ENCODE measurements around the gene TARS3. TPM values are rescaled to one million over a fixed set of nuclear protein-coding genes. Genes with fewer than 3 reads are reported as not detected.
A peak's percentile ranks its signal among the peaks of the same experiment; 100 is the strongest.

The TARS3 gene
- total RNA-seq, 1 donor from 2014 or later, result 31.9 TPM

- DNase-seq (ENCODE audit: missing footprints), result no peak
Measured at GRCh38 chr15:101614761-101615160, 109.5 kb downstream of the TARS3 start.

DNA sequence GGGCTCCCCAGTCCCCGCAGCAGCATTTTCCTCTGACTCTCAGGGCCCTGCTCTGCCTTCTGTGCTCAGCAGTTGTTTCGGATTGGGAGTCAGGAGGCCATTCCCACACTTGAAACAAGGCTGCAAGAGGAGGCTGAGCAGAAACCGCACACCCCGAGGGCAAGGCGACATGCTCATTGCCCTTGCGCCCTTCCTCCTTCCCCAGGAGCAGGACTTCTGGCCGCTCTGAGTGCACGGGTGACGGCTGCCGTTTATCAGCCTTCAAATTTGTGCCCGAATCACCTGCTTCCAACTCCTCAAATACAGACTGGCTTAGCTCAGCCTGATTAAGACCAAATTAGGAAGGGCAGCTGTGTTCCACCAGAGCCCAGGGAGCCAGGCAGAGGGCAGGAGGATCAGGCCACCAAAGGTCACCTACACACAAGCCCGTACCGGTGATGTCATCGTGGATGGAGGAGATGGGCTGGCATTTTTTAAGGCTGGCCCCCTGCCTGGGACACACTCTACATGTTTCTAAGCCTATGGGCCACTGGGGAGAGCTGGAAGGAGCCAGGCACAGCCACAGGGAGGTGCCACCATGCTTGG lies 110.2 kb downstream of the TARS3 start:
- DNase-seq (ENCODE audit: missing footprints) (peak; percentile 53), ATAC-seq (no peak)
- intact Hi-C loops (cut with DNase I), result no loop called here

More at GRCh38 chr15:101614761-101615160, 109.5 kb downstream of the TARS3 start:
- intact Hi-C loops (cut with DNase I), result no loop called here
- ATAC-seq, result no peak

DNA sequence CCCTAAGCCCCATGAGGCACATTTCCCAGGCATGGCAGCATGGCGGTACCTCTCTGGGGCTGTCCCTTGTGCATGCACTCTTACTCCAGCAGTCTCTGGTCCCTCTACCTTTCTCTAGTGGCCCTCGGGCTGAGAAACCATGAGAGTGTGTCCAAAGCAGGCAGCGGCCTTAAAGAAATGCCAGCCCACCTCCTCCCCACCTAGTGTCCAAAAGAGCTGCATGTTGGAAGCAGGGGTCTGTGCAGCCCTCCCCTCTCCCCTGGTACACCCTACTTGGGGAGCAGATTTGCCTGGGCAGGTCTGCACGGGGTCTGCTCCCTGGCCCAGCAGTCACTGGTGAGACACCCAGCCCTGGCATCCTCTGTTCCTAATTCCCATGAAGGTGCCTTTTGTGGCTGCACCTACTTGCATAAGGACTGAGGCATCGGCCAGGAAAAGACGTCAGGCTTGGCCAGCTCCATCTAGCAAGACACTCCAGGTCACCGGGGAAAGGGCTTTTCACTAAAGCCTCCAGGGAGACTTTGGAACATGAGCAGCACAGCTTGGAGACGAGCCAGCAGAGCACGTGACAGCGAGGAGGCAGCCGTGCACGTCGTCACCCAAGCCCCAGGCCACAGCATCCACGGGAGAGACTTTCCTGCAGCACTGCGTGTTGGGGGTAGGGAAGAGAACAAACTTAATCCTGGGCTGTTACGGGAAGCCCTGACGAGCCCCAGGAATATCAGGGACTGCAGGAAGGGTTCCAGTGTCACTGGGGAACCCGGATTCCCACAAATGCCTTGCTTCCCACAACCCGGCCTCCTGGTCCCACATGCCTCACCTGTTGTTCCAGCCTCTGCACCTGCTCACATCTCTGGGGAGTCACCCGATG lies 110.9 kb downstream of the TARS3 start:
- intact Hi-C loops (cut with DNase I), result no loop called here
- peak; percentile 93 for DNase-seq (ENCODE audit: missing footprints)
- peak; percentile 40 for ATAC-seq

- ATAC-seq, result no peak
- DNase-seq (ENCODE audit: missing footprints), result no peak
- intact Hi-C loops (cut with DNase I), result no loop called here
Measured at GRCh38 chr15:101612676-101613075, 111.6 kb downstream of the TARS3 start.

GRCh38 chr15:101611580-101612299 lies 112.5 kb downstream of the TARS3 start:
- no peak for ATAC-seq
- intact Hi-C loops (cut with DNase I), result no loop called here
- DNase-seq (ENCODE audit: missing footprints), result no peak

DNA sequence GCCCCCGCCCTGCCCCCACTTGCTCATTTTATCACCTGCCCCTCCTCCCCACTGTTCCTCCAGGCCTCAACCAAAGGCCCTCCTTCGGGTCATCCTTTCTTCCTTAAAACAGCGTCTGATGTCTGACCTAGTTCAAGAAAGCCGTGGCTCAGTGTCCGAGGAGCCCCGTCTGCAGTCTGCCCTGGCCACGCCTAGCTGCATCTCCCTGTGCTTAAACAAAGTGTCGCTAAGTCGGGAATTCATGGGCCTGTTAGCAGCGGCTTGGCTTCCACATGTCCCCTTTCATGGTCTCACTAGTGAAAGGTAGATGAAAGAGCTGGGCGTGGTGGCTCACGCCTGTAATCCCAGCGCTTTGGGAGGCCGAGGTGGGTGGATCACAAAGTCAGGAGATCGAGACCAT lies 113.3 kb downstream of the TARS3 start:
- ATAC-seq (no peak), DNase-seq (ENCODE audit: missing footprints) (no peak)
- intact Hi-C loops (cut with DNase I), result no loop called here

GRCh38 chr15:101610611-101611000 lies 113.7 kb downstream of the TARS3 start:
- no peak for DNase-seq (ENCODE audit: missing footprints)
- intact Hi-C loops (cut with DNase I), result no loop called here
- ATAC-seq, result no peak

GRCh38 chr15:101609742-101610610 lies 114.3 kb downstream of the TARS3 start:
- DNase-seq (ENCODE audit: missing footprints) (no peak), ATAC-seq (no peak)
- intact Hi-C loops (cut with DNase I), result no loop called here

GRCh38 chr15:101608201-101608600 lies 116.1 kb downstream of the TARS3 start:
- ATAC-seq, result no peak
- intact Hi-C loops (cut with DNase I), result no loop called here
- DNase-seq (ENCODE audit: missing footprints), result no peak

DNA sequence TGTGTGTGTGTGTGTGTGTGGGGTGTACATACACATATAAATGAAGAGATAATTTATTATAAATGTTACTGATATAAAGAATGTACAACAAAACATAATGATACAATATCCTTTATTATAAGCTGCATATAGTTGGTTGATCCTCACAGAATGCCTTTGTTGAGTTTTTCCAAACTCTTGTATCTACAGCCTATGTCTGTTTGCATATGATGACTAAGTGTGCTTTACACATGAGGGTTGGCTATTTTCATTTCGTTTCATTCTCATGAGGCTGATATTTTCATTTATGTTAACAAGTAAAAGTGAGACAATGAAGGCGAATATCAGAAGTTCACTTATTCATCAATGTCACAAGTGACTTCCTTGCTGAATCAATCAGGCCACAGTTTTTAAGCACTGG lies 117.2 kb downstream of the TARS3 start:
- ATAC-seq (no peak), DNase-seq (ENCODE audit: missing footprints) (no peak)
- intact Hi-C loops (cut with DNase I), result no loop called here

GRCh38 chr15:101604124-101604874 lies 120.0 kb downstream of the TARS3 start:
- ATAC-seq (no peak), DNase-seq (ENCODE audit: missing footprints) (no peak)
- intact Hi-C loops (cut with DNase I), result no loop called here

Other genes starting within 250 kb of the TARS3 start
- gene PCSK6, start 234.8 kb downstream of the TARS3 start, total RNA-seq, result 33.8 TPM
- 49.9 TPM for gene TM2D3, start 72.1 kb downstream of the TARS3 start, total RNA-seq
- not detected for gene OR4F6, start 79.0 kb upstream of the TARS3 start, total RNA-seq
- gene OR4F15, start 87.7 kb upstream of the TARS3 start, total RNA-seq, result not detected